AG04449 (cell line): ENCODE data around the gene FER1L5.
"Not testable (repeated sequence)": the region's sequence is repeated elsewhere in the genome, so short reads cannot be mapped to it uniquely, and the experiment has no call there.

Experiments
- CTCF ChIA-PET: fragments of 350-600 bp; formaldehyde crosslinking; extraction: SDS; loops from one replicate; lab custom pipeline; 2021; ENCODE audit warnings: antibody characterized with exemption; lab: Yijun Ruan, JAX
- POLR2A ChIA-PET: fragments of 400-600, 350-600 bp; formaldehyde crosslinking; extraction: SDS; loops from one replicate; lab custom pipeline; 2020; ENCODE audit warnings: antibody characterized with exemption, inconsistent platforms; lab: Yijun Ruan, JAX
- DNase-seq: peaks from one replicate; pipeline ENCODE4 v3.0.0-alpha.2; 2010; ENCODE audit warnings: low read depth, low spot score
- H3K4me3 ChIP-seq: 2 replicates; pipeline ENCODE4 v1.5.1; 2011; ENCODE audit warnings: low read depth, mild to moderate bottlenecking, control low read depth, low read length
- TF ChIP-seq, protein P1 (sequence below): IDR thresholded peaks from one replicate; pipeline ENCODE4 v1.5.1; 2011; ENCODE audit warnings: mild to moderate bottlenecking, moderate library complexity, low read length, control low read depth, inconsistent platforms; ENCODE audit not compliant: insufficient read depth; ENCODE audit errors: missing control alignments

The FER1L5 gene

DNA sequence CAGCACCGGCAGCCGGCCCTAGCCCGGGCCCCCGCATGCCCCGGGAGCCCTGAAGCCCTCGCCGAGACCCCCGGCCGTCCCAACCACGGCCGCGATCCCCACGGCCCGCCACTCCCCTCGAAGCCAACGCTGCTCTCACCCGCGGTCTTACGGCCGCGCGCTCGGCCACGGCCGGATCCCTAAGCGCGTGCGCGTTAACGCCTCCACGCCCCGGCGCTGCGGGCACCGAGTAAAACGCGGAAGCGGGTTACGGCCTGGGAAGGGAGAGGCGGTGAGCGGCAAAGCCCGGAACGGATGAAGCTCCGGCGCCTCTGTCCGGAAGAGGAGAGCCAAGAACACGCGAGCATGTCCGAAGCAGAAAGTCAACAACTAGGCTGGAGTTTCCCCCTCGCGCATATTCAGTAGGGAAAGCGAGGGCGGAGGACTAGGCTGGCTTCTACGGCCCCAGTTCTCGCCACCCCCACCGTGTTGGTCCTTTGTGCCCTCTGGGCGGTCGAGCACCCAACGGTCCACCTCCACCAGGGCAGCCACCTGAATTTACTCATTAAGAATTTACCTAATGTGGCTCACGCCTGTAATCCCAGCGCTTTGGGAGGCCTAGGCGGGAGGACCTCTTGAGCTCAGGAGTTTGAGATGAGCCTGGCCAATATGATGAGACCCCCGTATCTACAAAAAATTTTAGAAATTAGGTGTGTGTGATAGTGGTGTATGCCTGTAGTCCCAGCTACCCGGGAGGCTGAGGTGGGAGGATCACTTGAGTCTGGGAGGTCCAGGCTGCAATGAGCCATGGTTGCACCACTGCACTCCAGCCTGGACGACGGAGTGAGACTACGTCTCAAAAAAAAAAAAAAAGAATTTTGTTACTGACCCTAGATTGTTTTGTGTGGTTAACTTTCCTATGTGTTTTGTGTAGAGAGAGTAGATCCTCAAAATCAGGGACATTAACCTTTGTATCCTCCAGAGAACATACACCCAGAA lies 4.1 kb upstream of the FER1L5 start, which contains the start of gene KANSL3:
TSS of gene KANSL3 (minus strand) at position 169 of the 978 bp plus-strand sequence. CDS start 1,177 bp downstream, outside the sequence.
- TF ChIP-seq, protein P1, sequence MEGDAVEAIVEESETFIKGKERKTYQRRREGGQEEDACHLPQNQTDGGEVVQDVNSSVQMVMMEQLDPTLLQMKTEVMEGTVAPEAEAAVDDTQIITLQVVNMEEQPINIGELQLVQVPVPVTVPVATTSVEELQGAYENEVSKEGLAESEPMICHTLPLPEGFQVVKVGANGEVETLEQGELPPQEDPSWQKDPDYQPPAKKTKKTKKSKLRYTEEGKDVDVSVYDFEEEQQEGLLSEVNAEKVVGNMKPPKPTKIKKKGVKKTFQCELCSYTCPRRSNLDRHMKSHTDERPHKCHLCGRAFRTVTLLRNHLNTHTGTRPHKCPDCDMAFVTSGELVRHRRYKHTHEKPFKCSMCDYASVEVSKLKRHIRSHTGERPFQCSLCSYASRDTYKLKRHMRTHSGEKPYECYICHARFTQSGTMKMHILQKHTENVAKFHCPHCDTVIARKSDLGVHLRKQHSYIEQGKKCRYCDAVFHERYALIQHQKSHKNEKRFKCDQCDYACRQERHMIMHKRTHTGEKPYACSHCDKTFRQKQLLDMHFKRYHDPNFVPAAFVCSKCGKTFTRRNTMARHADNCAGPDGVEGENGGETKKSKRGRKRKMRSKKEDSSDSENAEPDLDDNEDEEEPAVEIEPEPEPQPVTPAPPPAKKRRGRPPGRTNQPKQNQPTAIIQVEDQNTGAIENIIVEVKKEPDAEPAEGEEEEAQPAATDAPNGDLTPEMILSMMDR = no peak
- ChIA-PET CTCF (interaction anchor here (0.9 kb wide), 1 partner anchor 217 kb away, joined by 3 read pairs; no protein-coding TSS in a partner anchor), POLR2A (interaction anchor here (0.6 to 1.9 kb wide), 5 partner anchors 10 to 123 kb away, joined by 3 to 13 read pairs (median 4); partner anchors contain the start of gene CNNM4)
- peak; percentile 68 for DNase-seq
- H3K4me3 ChIP-seq = peak within 1 kb of the TSS; percentile 77

DNA sequence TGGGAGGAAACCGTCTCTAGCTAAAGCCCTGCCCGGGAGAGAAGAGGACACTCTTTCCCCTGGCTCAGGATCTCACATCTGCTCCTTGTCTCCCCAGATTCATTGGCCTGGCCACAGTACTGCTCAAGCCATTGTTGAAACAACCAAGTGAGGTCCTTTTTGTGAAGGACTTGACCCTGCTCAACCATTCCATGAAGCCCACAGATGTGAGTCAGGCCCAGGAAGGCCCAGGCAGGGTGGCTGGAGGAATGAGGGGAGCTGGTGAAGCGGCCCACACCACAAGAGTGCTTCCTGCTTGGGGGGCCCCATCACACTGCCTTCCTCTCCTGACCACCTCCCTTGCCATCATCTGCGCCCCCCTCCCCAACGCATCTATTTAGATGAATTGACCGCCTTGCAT lies 5.1 kb downstream of the FER1L5 start:
- TF ChIP-seq, protein P1 = no peak
- no peak for DNase-seq
- ChIA-PET POLR2A (no interaction called here), CTCF (no interaction called here)
- H3K4me3 ChIP-seq = no peak overlapping the region

DNA sequence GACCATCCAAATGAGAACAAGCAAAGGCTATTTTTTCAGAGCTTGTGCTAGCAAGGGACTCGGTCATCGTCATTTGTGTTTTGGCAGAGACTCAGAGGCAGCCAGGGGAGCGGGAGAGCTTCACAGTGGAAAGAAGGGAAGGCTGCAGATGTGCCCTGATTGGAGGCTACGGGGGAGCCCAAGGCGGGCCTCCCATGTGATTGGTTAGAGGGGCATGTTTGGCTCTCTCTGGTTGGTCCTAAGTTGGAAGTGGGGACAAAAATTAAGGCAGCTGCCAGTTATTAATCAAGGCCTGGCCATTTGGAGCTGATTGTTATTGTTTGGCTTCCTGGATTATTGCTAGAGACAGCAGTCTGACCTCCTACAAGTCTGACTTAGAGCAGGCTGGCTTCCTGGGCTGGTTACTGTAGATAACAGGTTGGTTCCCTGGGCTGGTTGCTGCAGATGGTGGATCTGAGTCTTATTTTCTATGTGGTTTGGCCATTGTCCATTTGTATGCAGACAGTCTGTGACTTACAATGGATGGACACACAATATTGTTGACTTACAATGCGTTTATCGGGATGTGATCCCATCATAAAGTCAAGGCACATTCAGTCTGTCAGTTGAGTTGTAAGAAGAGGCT lies 5.9 kb downstream of the FER1L5 start:
- TF ChIP-seq, protein P1 = no peak
- CTCF ChIA-PET = interaction anchor here (1.0 to 1.3 kb wide), 2 partner anchors 11 to 16 kb away, joined by 3 read pairs; no protein-coding TSS in a partner anchor
- no peak for DNase-seq
- H3K4me3 ChIP-seq = no peak overlapping the region
- POLR2A ChIA-PET = interaction anchor here (1.1 kb wide), 1 partner anchor 10 kb away, joined by 3 read pairs; the partner anchor contains the start of gene KANSL3

DNA sequence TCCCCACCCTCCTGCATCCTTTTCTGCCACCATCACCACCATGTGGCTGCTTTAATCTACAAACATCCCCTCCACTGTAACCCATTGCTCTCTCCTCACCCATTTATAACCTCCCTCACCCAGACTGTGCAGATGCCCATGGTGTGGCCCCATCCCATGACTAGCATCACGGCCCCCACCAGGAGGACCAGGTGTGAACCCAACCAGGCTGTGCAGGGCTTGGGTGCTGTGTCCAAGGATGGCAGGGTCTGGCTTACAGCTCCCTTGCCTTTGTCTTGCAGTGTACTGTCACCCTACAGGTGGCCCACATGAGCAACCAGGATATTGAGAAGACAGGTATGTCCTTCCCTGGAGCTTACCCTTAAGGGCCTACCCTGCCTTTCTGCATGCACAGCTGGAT lies 6.8 kb downstream of the FER1L5 start:
- POLR2A ChIA-PET = no interaction called here
- no peak for DNase-seq
- TF ChIP-seq, protein P1 = no peak
- CTCF ChIA-PET = interaction anchor here (1.3 kb wide), 1 partner anchor 10 kb away, joined by 3 read pairs; no protein-coding TSS in a partner anchor
- H3K4me3 ChIP-seq = no peak overlapping the region

DNA sequence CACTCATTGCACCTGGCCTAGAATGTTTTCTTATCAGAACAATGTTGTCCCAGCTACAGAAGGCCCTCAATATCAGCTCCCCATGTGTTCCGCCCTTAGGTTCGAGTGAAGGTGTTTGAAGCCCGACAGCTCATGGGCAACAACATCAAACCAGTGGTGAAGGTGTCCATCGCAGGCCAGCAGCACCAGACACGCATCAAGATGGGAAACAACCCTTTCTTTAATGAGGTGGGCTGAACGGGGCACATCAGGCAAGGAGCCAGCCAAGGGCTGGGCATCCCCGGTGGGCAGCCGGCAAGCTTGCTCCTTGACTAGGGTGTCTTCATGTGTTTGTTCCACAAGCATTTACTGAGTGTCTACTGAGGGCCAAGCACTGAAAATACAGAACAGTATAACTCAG lies 9.2 kb downstream of the FER1L5 start:
- CTCF ChIA-PET = no interaction called here
- POLR2A ChIA-PET = no interaction called here
- H3K4me3 ChIP-seq = no peak overlapping the region
- TF ChIP-seq, protein P1 = no peak
- no peak for DNase-seq

DNA sequence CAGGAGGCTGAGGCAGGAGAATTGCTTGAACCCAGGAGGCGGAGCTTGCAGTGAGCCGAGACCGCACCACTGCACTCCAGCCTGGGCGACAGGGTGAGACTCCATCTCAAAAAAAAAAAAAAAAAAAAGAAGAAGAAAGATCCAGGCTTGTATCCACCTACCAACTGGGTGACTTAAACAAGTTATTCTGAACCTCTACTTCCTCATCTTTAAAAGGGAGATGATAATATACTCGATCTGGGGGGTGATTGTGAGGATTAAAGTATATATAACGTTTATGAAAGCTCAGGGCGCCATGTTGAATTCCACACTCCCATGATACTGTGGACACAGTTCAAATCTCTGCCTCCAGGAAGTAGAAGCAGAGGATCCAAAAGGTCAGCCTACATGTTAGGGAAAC lies 12.2 kb downstream of the FER1L5 start:
- DNase-seq, POLR2A ChIA-PET, H3K4me3 ChIP-seq: not testable (repeated sequence)
- CTCF ChIA-PET = interaction anchor here (1.2 kb wide), 1 partner anchor 10 kb away, joined by 3 read pairs; no protein-coding TSS in a partner anchor
